SK-N-MC (cell line): ENCODE data around the gene GCKR.

Source experiments
- EZH2 ChIP-seq: fragments of 200-600 bp; sonication (generic); IDR thresholded peaks from one replicate; pipeline ENCODE4 v1.6.1; 2017; ENCODE audit warnings: antibody characterized with exemption
- FOXP2 ChIP-seq: optimal IDR thresholded peaks from 2 replicates; pipeline ENCODE3; 2011; ENCODE audit warnings: mild to moderate bottlenecking, moderate library complexity; ENCODE audit not compliant: insufficient read depth; ENCODE audit errors: extremely low read length, control extremely low read depth
- POLR2AphosphoS5 ChIP-seq: IDR thresholded peaks from 2 replicates; pipeline ENCODE4 v1.6.1; 2012; ENCODE audit warnings: mild to moderate bottlenecking, low read depth, low read length, borderline replicate concordance

GRCh38 chr2:27471961-27472360 lies 24.7 kb upstream of the GCKR start:
- no peak for TF ChIP-seq POLR2AphosphoS5
- TF ChIP-seq EZH2 = no peak
- TF ChIP-seq FOXP2 = no peak
